ENCODE results near the gene PACS2.

- TF ChIP-seq EZH2 (IDR thresholded peaks at IDR 0.05) (no peak), CTCF (IDR thresholded peaks at IDR 0.05) (no peak), EZH2phosphoT487 (IDR thresholded peaks at IDR 0.05) (no peak)
Observed at GRCh38 chr14:105343194-105343593, 28.6 kb downstream of the PACS2 start.
